ENCODE results near the gene BLOC1S1. TPM values are rescaled to one million over a fixed set of nuclear protein-coding genes. Genes with fewer than 3 reads are reported as not detected.

Gene BLOC1S1
- polyA plus RNA-seq, 10 donors, result 80.9 to 115 (median 99.5) TPM

- DNase-seq, result no peak
These were observed 8.6 kb upstream of the BLOC1S1 start for GRCh38 chr12:55707219-55707671.

- peak in 1 of 3 donors; percentile 80 for DNase-seq
These were observed 7.8 kb upstream of the BLOC1S1 start, which contains the start of gene ITGA7 for GRCh38 chr12:55707841-55708694. TSS of gene ITGA7 (minus strand) at chr12:55707904. CDS start at chr12:55707682, 222 bp downstream.

- peak in 1 of 3 donors; percentile 39 for DNase-seq
These were observed 7.1 kb upstream of the BLOC1S1 start for GRCh38 chr12:55708695-55709233.

- DNase-seq, result peak in 1 of 3 donors; percentile 58
These were observed 3.9 kb upstream of the BLOC1S1 start for GRCh38 chr12:55711786-55712553.

GRCh38 chr12:55712700-55713415 lies 3.0 kb upstream of the BLOC1S1 start:
- DNase-seq, result no peak

GRCh38 chr12:55713721-55714120 lies 2.1 kb upstream of the BLOC1S1 start:
- DNase-seq, result no peak

GRCh38 chr12:55715169-55715764 lies 579 bp upstream of the BLOC1S1 start:
- DNase-seq, result no peak

- DNase-seq, result no peak
These were observed 724 bp downstream of the BLOC1S1 start for GRCh38 chr12:55716582-55716957.

GRCh38 chr12:55717011-55718007 lies 1.5 kb downstream of the BLOC1S1 start:
- peak in 1 of 3 donors; percentile 70 for DNase-seq

GRCh38 chr12:55718015-55718414 lies 2.2 kb downstream of the BLOC1S1 start:
- DNase-seq, result peak in 1 of 3 donors; percentile 47

- DNase-seq, result peak in 1 of 3 donors; percentile 74
These were observed 2.9 kb downstream of the BLOC1S1 start for GRCh38 chr12:55718624-55719275.

GRCh38 chr12:55719371-55719770 lies 3.5 kb downstream of the BLOC1S1 start:
- DNase-seq, result no peak

- peak; percentile 78 to 82 (median 81) for DNase-seq
These were observed 4.3 kb downstream of the BLOC1S1 start, which contains the start of gene RDH5 for GRCh38 chr12:55720071-55720564. TSS of gene RDH5 (plus strand) at chr12:55720393. CDS start at chr12:55721185, 792 bp downstream.

- DNase-seq, result peak in 1 of 3 donors; percentile 76
These were observed 5.1 kb downstream of the BLOC1S1 start for GRCh38 chr12:55720894-55721444.

GRCh38 chr12:55721601-55722213 lies 5.9 kb downstream of the BLOC1S1 start:
- DNase-seq, result peak in 1 of 3 donors; percentile 19

- DNase-seq, result no peak
These were observed 7.1 kb downstream of the BLOC1S1 start for GRCh38 chr12:55722948-55723347.

GRCh38 chr12:55723516-55724225 lies 7.8 kb downstream of the BLOC1S1 start:
- peak in 1 of 3 donors; percentile 24 for DNase-seq
